Spinal cord (tissue), 10 donors: ENCODE results near the gene DENND5A. TPM values are rescaled to one million over a fixed set of nuclear protein-coding genes. Genes with fewer than 3 reads are reported as not detected.
A peak's percentile ranks its signal among the peaks of the same experiment; 100 is the strongest.

Source experiments
- DNase-seq, 6 donors: peaks; one replicate each; pipeline versions ENCODE4 v3.0.0 to v3.0.0-alpha.2; 2013 to 2015; ENCODE audit warnings: low spot score in 6 of 6, low read depth in 4 of 6
- H3K27ac ChIP-seq: one replicate; pipeline ENCODE4 v1.5.1; 2013; ENCODE audit warnings: low read depth, low read length, control low read depth
- H3K27me3 ChIP-seq: one replicate; pipeline ENCODE4 v1.6.1; 2013; ENCODE audit warnings: low read length; ENCODE audit not compliant: control insufficient read depth, insufficient read depth
- H3K36me3 ChIP-seq: one replicate; pipeline ENCODE4 v1.6.1; 2013; ENCODE audit warnings: low read length; ENCODE audit not compliant: control insufficient read depth, insufficient read depth
- H3K4me1 ChIP-seq: one replicate; pipeline ENCODE4 v1.6.1; 2013; ENCODE audit warnings: low read length; ENCODE audit not compliant: control insufficient read depth, insufficient read depth
- H3K4me3 ChIP-seq: one replicate; pipeline ENCODE4 v1.5.1; 2013; ENCODE audit warnings: low read depth, low read length, control low read depth
- H3K9me3 ChIP-seq: one replicate; pipeline ENCODE4 v1.6.1; 2013; ENCODE audit warnings: low read length; ENCODE audit not compliant: control insufficient read depth, insufficient read depth
- WGBS: methylation state at CpG from one replicate; pipeline ENCODE4 v1.1.5; 2013; ENCODE audit warnings: missing lambda C conversion rate; ENCODE audit not compliant: insufficient coverage; 5-methylcytosine and 5-hydroxymethylcytosine counted together
- polyA plus RNA-seq, 2 donors: library from polyadenylated mRNA; unstranded; fragments of 120-200 nt; gene quantifications; one replicate each; pipeline ENCODE4 v1.2.1, GENCODE V29; 2013; ENCODE audit not compliant: insufficient read length in 2 of 2
- total RNA-seq, 2 donors: library from RNA; depleted of rRNA in 1 of 2; stranded (reverse); fragments of 120-200 nt in 1 of 2; fragments of >200 nt in 1 of 2; gene quantifications; one replicate each; pipeline versions ENCODE4 v1.2.3 to v1.2.4, GENCODE V29; 2013 to 2014
- donor health status: healthy.

Gene DENND5A
- total and polyA plus RNA-seq, 4 donors: 179 to 285 (median 183) TPM

DNA sequence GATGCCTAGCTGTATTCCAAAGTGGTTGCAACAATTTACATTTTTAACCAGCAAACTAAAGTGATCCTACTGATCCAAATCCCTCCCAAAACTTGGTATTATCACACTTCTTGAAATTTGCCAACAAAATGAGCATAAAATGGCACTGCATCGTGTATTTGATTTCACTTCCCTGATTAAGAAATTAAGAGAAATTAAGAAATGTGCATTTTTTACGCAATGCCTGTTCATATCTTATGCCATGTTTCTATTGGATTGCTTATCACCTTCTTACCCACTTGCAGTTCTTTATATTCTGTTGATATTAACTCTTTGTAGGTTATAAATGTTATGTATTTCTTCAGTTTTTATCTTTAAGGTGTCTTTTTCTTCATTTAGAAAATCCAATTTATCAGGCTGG, 80.6 kb downstream of the DENND5A start:
- no peaks in the 10 kb centered on the region for H3K27me3 ChIP-seq
- no peak for DNase-seq
- H3K27ac ChIP-seq: no peak overlapping the region
- peaks cover 23% of the 10 kb centered on the region for H3K36me3 ChIP-seq
- WGBS: no CpG with 5 or more reads among the region's 2 CpGs
- H3K9me3 ChIP-seq: no peaks in the 10 kb centered on the region
- no peak overlapping the region for H3K4me3 ChIP-seq
- peaks cover 3% of the 10 kb centered on the region for H3K4me1 ChIP-seq

DNA sequence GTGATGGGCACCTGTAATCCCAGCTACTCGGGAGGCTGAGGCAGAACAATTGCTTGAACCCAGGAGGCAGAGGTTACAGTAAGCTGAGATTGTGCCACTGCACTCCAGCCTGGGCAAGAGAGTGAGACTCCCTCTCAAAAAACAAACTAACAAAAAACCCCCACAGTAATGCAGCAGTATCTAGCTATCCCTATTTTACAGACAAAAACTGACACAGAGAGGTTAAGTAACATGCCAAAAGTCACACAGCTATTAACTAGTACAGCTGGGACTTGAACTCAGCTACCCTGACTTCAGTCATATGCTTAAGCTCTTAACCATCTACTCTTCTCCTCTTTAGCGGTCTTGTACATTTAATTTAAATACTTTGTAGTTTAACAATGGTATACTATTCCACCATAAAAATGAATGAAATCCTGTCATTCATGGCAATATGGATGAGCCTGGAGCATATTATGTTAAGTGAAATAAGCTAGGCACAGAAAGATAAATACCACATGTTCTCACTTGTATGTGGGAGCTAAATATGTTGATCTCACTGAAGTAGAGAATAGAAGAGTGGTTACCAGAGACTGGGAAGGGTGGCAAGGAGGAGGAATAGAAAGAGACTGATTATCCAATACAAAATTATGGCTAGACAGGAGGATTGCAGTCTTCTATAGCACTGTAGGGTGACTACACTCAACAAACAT, 82.8 kb downstream of the DENND5A start:
- Histone ChIP-seq H3K27ac (no peak overlapping the region), H3K4me1 (peaks cover 3% of the 10 kb centered on the region), H3K4me3 (no peak overlapping the region), H3K36me3 (peaks cover 27% of the 10 kb centered on the region), H3K9me3 (no peaks in the 10 kb centered on the region), H3K27me3 (no peaks in the 10 kb centered on the region)
- no peak for DNase-seq
- WGBS: 100% methylated on average over 1 of the region's 2 CpGs

DNA sequence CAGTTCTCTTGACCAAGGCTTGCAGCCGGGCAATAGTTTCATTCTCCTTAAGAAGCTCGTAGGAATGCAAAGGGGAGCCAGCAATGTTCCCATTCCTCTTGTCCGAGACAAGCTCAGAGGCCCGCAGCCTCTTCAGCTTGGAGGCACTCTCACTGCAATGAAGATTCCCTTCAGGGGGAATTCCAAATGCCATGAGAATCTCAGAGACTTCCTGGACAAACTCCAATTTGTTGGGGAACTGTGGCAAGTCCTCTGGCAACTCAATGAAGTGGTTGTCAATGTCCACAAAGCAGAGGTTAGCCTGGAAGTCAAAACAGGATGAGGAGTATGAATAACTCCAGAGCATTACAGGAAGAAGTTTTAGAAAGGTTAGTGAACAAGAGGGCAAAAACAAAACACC, 84.4 kb downstream of the DENND5A start:
- peak in 2 of 6 donors; percentile 16 to 42 for DNase-seq
- H3K4me3 ChIP-seq: no peak overlapping the region
- no peak overlapping the region for H3K27ac ChIP-seq
- no peaks in the 10 kb centered on the region for H3K27me3 ChIP-seq
- H3K36me3 ChIP-seq: peaks cover 33% of the 10 kb centered on the region
- H3K9me3 ChIP-seq: no peaks in the 10 kb centered on the region
- WGBS: 70% methylated on average over 4 of the region's 4 CpGs
- H3K4me1 ChIP-seq: peaks cover 5% of the 10 kb centered on the region

DNA sequence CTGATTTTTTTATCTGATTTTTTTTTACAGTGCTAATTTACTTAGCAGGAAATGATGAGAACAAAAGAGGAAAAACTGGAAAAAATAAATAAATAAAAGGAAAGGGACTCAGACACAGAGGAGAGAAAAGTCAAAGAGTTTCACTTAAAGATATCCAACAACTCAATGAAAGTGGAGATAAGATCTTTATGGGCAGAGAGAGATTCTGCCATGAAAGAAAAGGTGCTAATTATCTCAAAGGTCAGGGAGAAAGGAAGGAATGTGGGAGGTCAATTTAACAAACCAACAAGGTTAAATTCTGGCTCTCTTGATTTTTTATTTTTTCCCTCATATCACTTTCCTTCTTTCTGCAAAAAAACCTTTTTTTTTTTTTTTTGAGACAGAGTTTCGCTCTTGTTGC, 86.0 kb downstream of the DENND5A start:
- Histone ChIP-seq H3K27me3 (no peaks in the 10 kb centered on the region), H3K9me3 (no peaks in the 10 kb centered on the region), H3K4me3 (no peak overlapping the region), H3K27ac (no peak overlapping the region), H3K4me1 (peaks cover 5% of the 10 kb centered on the region), H3K36me3 (peaks cover 29% of the 10 kb centered on the region)
- no CpG with 5 or more reads among the region's 1 CpG for WGBS
- no peak for DNase-seq

DNA sequence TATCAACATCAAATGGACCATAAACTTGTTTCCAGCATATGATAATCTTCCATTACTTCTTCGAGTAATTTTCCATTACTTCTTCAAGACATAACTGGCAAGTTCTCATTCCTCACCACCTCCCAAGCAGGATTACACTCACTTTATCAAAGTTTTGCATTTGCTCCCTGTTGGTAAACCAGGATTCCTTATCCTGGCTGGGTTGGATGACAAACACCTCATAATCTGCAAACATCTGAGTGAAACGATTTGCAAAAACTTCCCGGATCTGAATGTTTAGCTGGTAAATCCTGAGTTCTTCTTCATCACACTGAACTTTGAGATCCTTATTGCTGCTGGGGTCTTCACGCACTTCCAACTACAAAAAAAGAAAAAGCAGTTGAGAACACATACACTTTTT, 86.4 kb downstream of the DENND5A start:
- no peak for DNase-seq
- Histone ChIP-seq H3K27me3 (no peaks in the 10 kb centered on the region), H3K36me3 (peaks cover 29% of the 10 kb centered on the region), H3K9me3 (no peaks in the 10 kb centered on the region), H3K4me1 (peaks cover 5% of the 10 kb centered on the region), H3K27ac (no peak overlapping the region), H3K4me3 (no peak overlapping the region)
- 94% methylated on average over 2 of the region's 4 CpGs for WGBS

DNA sequence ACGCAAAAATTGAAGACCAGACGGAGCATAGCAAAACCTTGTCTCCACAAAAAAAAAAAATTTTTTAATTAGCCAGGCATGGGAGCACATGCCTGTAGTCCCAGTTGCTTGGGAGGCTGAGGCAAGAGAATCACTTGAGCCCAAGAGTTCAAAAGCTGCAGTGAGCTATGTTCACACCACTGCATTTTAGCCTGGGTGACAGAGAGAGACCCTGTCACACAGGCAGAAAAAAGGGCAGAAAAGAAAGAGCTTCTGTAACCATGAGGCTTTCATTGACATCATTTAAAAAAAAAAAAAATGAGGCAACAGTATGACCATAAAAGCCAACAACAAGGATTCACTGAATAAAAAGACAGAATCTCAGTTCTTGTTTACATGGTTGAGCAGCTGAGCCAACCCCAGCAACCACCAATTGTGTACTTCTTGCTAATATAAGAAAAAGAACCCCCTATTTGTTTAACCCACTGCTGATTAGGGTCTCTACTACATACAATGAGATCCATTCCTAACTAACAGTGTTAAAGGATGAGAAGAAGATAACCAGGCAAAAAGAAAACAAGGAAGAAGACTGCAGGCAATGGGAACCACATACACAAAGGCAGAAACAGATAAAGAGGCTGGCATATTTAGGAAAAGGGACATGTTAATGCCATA, 87.6 kb downstream of the DENND5A start:
- no peaks in the 10 kb centered on the region for H3K9me3 ChIP-seq
- H3K36me3 ChIP-seq: peaks cover 29% of the 10 kb centered on the region
- peak in 1 of 6 donors; percentile 29 for DNase-seq
- H3K27me3 ChIP-seq: no peaks in the 10 kb centered on the region
- H3K4me3 ChIP-seq: no peak overlapping the region
- peak overlapping the region; percentile 16 for H3K27ac ChIP-seq
- peaks cover 5% of the 10 kb centered on the region for H3K4me1 ChIP-seq
- whole genome bisulfite sequencing: 100% methylated on average over 2 of the region's 2 CpGs

DNA sequence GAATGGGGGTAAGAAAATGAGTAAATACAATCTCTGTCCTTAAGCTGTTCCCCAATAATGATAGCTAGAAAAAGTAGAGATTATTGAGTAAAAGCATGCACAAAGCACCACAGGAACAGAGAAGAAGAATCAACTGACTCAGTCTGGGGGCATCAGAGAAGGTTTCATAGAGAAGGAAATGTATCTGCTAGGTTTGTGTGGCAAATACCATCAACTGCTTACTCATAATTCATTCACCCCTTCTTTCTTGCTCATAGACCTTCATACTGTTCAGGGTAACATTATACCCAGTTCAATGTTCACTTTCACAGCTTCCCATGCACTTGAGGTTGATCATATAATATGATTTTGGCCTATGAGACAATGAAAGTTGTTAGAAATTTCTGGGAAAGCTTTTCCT, 88.6 kb downstream of the DENND5A start:
- H3K27me3 ChIP-seq: no peaks in the 10 kb centered on the region
- H3K4me1 ChIP-seq: peaks cover 5% of the 10 kb centered on the region
- H3K4me3 ChIP-seq: no peak overlapping the region
- no peak for DNase-seq
- peaks cover 26% of the 10 kb centered on the region for H3K36me3 ChIP-seq
- H3K9me3 ChIP-seq: no peaks in the 10 kb centered on the region
- H3K27ac ChIP-seq: no peak overlapping the region

DNA sequence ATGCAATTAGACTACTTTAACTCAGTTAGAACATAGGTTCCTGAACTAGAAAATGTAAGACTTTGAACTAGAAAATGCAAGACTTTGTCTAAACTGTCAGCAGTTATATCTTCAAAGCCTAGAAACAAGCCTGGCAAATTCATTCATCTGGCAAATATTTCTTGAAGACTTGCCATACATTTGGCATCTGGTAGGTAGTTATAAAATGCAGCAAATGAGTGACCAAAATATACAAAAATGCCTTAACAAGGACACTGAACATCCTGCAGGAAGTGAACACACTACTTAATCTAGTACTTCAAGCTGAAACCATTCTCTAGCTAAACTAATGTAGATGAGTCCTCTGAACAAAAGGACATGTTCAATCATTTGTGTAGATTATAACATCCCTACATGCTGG, 89.0 kb downstream of the DENND5A start:
- H3K36me3 ChIP-seq: peaks cover 26% of the 10 kb centered on the region
- no peak for DNase-seq

DNA sequence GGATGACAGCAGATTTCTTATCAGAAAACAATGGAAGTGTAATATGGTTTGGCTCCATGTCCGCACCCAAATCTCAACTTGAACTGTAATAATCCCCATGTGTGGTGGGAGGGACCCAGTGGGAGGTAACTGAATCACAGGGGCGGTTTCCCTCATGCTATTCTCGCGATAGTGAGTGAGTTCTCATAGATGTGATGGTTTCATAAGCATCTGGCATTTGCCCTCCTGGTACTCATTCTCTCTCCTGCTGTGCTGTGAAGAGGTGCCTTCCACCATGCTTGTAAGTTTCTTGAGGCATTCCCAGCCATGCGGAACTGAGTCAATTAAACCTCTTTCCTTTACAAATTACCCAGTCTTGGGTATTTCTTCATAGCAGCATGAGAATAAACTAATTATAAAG, 92.8 kb downstream of the DENND5A start:
- Histone ChIP-seq H3K4me1 (peaks cover 2% of the 10 kb centered on the region), H3K36me3 (peaks cover 19% of the 10 kb centered on the region), H3K4me3 (no peak overlapping the region), H3K27ac (no peak overlapping the region), H3K27me3 (no peaks in the 10 kb centered on the region), H3K9me3 (no peaks in the 10 kb centered on the region)
- WGBS: 100% methylated on average over 2 of the region's 5 CpGs
- DNase-seq: no peak

More for the DNA sequence above, 89.0 kb downstream of the DENND5A start:
- Histone ChIP-seq H3K27ac (no peak overlapping the region), H3K27me3 (no peaks in the 10 kb centered on the region), H3K4me3 (no peak overlapping the region), H3K9me3 (no peaks in the 10 kb centered on the region), H3K4me1 (peaks cover 2% of the 10 kb centered on the region)

DNA sequence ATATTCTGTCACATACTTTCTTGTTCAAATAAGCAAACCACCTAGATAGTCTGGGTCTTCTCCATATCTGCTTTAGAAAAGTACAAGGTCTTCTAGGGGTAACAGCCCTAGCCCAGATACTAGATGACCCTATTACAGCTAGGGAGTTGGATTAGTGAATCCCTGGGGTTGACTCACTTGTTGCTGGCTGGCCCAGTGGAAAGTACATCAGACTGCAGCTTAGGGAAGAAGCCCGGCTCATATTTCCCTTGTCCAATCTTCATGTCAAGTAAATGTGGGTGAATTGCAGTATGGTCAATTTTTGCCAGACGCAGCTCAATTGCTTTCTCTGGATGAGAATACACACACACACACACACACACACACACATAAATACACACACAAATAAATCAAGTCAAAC, 94.7 kb downstream of the DENND5A start:
- Histone ChIP-seq H3K27ac (no peak overlapping the region), H3K36me3 (peaks cover 20% of the 10 kb centered on the region), H3K9me3 (no peaks in the 10 kb centered on the region), H3K4me3 (no peak overlapping the region), H3K4me1 (no peaks in the 10 kb centered on the region), H3K27me3 (no peaks in the 10 kb centered on the region)
- DNase-seq: no peak
- no CpG with 5 or more reads among the region's 2 CpGs for WGBS
